Spinal cord (tissue), 10 donors: ENCODE measurements around the gene MACROD2. TPM values are rescaled to one million over a fixed set of nuclear protein-coding genes. Genes with fewer than 3 reads are reported as not detected.

ENCODE experiments used
- DNase-seq, 6 donors: peaks; one replicate each; pipeline versions ENCODE4 v3.0.0 to v3.0.0-alpha.2; 2013 to 2015; ENCODE audit warnings: low spot score in 6 of 6, low read depth in 4 of 6
- H3K27ac ChIP-seq: one replicate; pipeline ENCODE4 v1.5.1; 2013; ENCODE audit warnings: low read depth, low read length, control low read depth
- H3K27me3 ChIP-seq: one replicate; pipeline ENCODE4 v1.6.1; 2013; ENCODE audit warnings: low read length; ENCODE audit not compliant: control insufficient read depth, insufficient read depth
- H3K36me3 ChIP-seq: one replicate; pipeline ENCODE4 v1.6.1; 2013; ENCODE audit warnings: low read length; ENCODE audit not compliant: control insufficient read depth, insufficient read depth
- H3K4me1 ChIP-seq: one replicate; pipeline ENCODE4 v1.6.1; 2013; ENCODE audit warnings: low read length; ENCODE audit not compliant: control insufficient read depth, insufficient read depth
- H3K4me3 ChIP-seq: one replicate; pipeline ENCODE4 v1.5.1; 2013; ENCODE audit warnings: low read depth, low read length, control low read depth
- H3K9me3 ChIP-seq: one replicate; pipeline ENCODE4 v1.6.1; 2013; ENCODE audit warnings: low read length; ENCODE audit not compliant: control insufficient read depth, insufficient read depth
- WGBS: methylation state at CpG from one replicate; pipeline ENCODE4 v1.1.5; 2013; ENCODE audit warnings: missing lambda C conversion rate; ENCODE audit not compliant: insufficient coverage; 5-methylcytosine and 5-hydroxymethylcytosine counted together
- polyA plus RNA-seq, 2 donors: library from polyadenylated mRNA; unstranded; fragments of 120-200 nt; gene quantifications; one replicate each; pipeline ENCODE4 v1.2.1, GENCODE V29; 2013; ENCODE audit not compliant: insufficient read length in 2 of 2
- total RNA-seq, 2 donors: library from RNA; depleted of rRNA in 1 of 2; stranded (reverse); fragments of 120-200 nt in 1 of 2; fragments of >200 nt in 1 of 2; gene quantifications; one replicate each; pipeline versions ENCODE4 v1.2.3 to v1.2.4, GENCODE V29; 2013 to 2014
- donor health status: healthy.

MACROD2 gene
- total and polyA plus RNA-seq, 4 donors, result 16.2 to 34.0 (median 23.6) TPM

DNA sequence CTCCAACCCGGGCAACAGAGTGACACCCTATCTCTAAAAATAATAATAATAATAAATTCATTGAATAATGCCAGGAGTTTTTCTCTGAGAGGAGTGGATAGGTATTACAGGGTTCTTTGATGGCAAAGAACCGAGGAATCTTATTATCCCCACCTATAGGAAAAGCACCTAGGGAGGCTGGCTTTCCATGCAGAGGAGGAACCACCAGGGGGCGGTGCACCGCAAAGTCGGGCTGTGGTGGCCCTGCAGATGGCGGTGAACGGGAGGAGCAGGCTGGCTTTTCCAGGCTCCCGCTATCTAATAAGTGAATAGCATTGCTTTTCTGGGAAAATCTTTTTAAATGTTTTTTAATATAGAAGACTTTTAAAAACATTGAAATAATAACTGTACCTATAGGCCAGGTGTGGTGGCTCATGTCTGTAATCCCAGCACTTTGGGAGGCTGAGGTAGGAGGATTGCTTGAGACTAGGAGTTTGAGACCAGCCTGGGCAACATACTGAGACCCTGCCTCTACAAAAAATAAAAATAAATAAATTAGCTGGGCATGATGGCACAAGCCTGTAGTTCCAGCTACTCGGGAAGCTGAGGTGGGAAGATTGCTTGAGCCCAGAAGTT, 1713.8 kb downstream of the MACROD2 start:
- H3K27me3 ChIP-seq, result no peaks in the 10 kb centered on the region
- H3K27ac ChIP-seq, result no peak overlapping the region
- no peak for DNase-seq
- no peak overlapping the region for H3K4me3 ChIP-seq
- no peaks in the 10 kb centered on the region for H3K9me3 ChIP-seq
- 59% methylated on average over 5 of the region's 9 CpGs for WGBS
- H3K36me3 ChIP-seq, result no peaks in the 10 kb centered on the region
- H3K4me1 ChIP-seq, result no peaks in the 10 kb centered on the region

DNA sequence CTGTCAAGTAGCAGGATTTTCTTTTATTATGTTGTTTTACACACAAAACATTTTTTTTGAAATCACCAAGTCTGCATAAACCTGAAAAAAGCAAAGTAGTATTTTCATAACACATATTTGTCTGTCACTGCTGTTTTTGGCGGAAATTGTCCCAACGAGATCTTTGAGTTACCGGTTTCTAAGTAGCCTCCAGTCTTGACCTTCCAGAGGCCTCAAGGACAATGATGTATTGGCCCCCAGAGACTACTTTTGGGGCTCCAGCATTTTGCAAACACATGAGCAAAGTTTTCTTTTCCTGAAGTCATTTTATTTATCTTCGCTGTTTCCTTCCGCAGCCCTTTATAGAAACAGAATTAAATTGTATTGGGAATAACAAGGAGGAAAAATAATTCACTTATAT, 1715.3 kb downstream of the MACROD2 start:
- no peaks in the 10 kb centered on the region for H3K27me3 ChIP-seq
- peak in 1 of 6 donors; percentile 46 for DNase-seq
- WGBS, result 89% methylated on average over 3 of the region's 5 CpGs

DNA sequence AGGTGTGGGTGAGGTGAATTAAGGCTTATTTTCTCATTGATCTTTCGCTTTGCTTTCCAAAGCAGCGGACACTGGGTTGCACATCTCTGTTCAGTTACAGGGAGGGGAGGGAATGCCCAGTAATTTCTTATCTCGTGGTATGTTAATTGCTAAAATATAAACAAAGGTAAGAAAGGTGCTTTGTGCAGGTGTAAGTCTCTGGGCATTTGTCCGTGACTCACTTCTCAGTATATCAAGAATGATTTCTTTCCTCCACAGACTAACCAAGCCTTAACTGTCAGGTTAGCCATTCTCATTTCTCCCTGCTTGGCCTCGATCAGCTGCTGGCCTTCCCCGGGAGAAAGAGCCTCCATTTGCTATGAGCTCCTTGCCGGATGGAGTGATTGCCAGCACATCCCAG, 1715.9 kb downstream of the MACROD2 start:
- no peaks in the 10 kb centered on the region for H3K4me1 ChIP-seq
- no peak overlapping the region for H3K27ac ChIP-seq
- no peaks in the 10 kb centered on the region for H3K9me3 ChIP-seq
- 84% methylated on average over 5 of the region's 7 CpGs for WGBS
- H3K36me3 ChIP-seq, result no peaks in the 10 kb centered on the region
- H3K27me3 ChIP-seq, result no peaks in the 10 kb centered on the region
- H3K4me3 ChIP-seq, result no peak overlapping the region
- no peak for DNase-seq

More for the DNA sequence above, 1715.3 kb downstream of the MACROD2 start:
- Histone ChIP-seq H3K27ac (no peak overlapping the region), H3K4me1 (no peaks in the 10 kb centered on the region), H3K9me3 (no peaks in the 10 kb centered on the region), H3K36me3 (no peaks in the 10 kb centered on the region), H3K4me3 (no peak overlapping the region)

DNA sequence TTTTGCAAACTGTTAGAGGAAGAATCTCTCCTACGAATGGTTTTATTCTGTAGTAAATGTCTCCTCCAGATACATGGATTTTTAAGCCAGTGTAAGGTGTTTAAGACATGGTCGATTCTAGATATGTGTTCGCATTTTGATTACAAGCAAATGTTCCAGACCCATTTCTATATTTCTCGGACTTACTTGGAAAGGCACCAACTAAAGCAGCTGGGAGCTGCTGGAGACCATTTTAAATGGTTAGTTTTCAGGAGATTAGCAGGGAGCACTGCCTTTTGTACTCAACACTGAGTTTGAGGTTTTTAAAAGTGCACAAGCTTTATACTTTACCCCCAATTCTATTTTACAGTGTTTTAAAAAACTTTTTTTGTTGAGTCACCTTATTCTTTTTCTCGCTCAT, 1720.9 kb downstream of the MACROD2 start:
- no peaks in the 10 kb centered on the region for H3K9me3 ChIP-seq
- peak in 2 of 6 donors; percentile 54 to 68 for DNase-seq
- no CpG with 5 or more reads among the region's 5 CpGs for WGBS
- H3K27me3 ChIP-seq, result no peaks in the 10 kb centered on the region
- no peak overlapping the region for H3K27ac ChIP-seq
- H3K36me3 ChIP-seq, result no peaks in the 10 kb centered on the region
- H3K4me3 ChIP-seq, result no peak overlapping the region
- no peaks in the 10 kb centered on the region for H3K4me1 ChIP-seq

DNA sequence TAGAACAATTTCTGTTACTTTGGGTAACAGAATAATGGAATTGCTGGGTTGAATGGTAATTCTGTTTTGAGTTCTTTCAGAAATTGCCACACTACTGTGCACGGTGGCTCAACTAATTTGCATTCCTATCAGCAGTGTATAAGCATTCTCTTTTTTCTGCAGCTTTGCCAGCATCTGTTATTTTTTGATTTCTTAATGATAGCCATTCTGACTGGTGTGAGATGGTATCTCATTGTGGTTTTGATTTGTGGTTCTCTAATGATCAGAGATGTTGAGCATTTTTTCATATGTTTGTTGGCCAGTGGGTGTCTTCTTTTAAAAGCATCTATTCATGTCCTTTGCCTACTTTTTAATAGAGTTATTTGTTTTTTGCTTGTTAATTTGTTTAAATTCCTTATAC, 1731.1 kb downstream of the MACROD2 start:
- Histone ChIP-seq H3K4me3 (no peak overlapping the region), H3K9me3 (no peaks in the 10 kb centered on the region), H3K27ac (no peak overlapping the region), H3K4me1 (no peaks in the 10 kb centered on the region), H3K27me3 (no peaks in the 10 kb centered on the region), H3K36me3 (no peaks in the 10 kb centered on the region)
- no CpG with 5 or more reads among the region's 1 CpG for WGBS
- DNase-seq, result no peak

DNA sequence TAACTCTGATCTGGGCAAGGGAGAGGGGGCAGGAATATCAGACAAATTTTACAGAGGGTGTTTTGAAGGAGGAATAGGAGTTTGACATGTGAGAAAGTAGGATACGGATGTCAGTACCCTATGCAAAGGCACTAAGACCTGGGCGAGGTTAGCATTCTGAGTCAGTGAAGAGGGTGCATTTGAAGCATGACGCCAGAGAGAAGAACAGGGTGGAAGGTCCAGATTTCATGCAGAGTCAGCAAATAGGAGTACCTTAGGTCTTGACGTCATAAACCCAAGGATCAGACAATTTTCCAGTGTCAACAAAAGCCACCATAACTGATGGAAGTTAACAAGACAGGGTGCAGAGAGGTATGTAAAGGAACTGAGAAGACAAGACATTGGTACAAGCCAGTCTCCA, 1738.7 kb downstream of the MACROD2 start:
- Histone ChIP-seq H3K36me3 (no peaks in the 10 kb centered on the region), H3K27ac (no peak overlapping the region), H3K27me3 (no peaks in the 10 kb centered on the region), H3K4me3 (no peak overlapping the region), H3K4me1 (no peaks in the 10 kb centered on the region), H3K9me3 (no peaks in the 10 kb centered on the region)
- no peak for DNase-seq
- 88% methylated on average over 3 of the region's 4 CpGs for WGBS

DNA sequence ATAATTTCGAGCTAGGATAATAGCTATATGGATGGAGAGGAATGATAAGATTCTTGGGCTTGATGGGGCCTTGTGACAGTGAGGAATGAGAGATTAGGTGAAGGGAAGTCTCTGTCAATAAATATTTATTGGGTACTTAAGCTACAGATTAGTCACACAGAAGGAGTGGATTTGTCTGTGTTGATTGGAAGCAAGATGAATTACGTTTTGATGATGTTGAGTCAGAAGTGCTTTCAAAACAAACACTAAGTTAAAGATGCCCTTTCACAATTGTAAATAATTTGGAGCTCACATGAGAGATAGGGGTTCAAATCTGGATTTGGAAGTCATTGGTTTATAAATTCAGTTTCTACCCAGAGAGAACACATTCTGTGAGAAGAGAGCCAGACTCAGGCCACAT, 1743.7 kb downstream of the MACROD2 start:
- Histone ChIP-seq H3K9me3 (no peaks in the 10 kb centered on the region), H3K27ac (no peak overlapping the region), H3K4me3 (no peak overlapping the region), H3K27me3 (no peaks in the 10 kb centered on the region), H3K36me3 (no peaks in the 10 kb centered on the region), H3K4me1 (no peaks in the 10 kb centered on the region)
- DNase-seq, result no peak
- WGBS, result 80% methylated on average over 1 of the region's 2 CpGs

DNA sequence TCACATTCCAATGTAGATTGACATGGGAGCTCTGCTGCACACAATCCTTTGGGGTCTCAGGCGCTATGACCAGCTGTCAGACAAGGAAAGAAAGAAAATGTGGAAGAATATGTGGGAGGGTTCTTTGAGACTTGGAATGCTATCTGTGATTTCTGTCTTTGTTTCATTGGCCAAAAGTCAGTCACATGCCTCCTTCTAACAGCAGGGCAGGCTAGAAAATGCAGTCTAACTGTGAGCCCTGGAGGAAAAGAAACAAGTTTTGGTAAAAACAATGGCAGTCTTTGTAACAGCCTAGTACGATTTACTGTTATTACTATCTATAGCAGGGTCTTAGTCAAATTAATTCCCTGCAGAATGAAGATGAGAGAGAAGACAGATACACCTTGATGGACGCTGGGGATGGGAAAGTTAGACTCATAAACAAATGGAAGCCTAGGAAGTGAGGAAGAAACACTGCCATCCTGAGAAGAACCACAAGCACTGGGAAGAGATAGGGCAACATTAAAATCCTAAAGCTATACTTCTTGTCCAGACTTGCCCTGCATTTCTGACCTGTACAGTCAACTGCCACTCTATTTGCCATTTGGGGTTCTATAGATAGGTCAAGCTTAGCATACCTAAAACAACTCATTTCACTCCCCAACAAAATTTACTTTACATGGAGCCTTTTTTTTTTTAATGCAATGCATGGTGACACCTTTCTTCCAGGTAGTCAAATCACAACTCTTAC, 1744.9 kb downstream of the MACROD2 start:
- no peak for DNase-seq
- H3K36me3 ChIP-seq, result no peaks in the 10 kb centered on the region
- H3K9me3 ChIP-seq, result no peaks in the 10 kb centered on the region
- no peak overlapping the region for H3K4me3 ChIP-seq
- no peaks in the 10 kb centered on the region for H3K4me1 ChIP-seq
- H3K27ac ChIP-seq, result no peak overlapping the region
- 88% methylated on average over 2 of the region's 3 CpGs for WGBS
- H3K27me3 ChIP-seq, result no peaks in the 10 kb centered on the region

DNA sequence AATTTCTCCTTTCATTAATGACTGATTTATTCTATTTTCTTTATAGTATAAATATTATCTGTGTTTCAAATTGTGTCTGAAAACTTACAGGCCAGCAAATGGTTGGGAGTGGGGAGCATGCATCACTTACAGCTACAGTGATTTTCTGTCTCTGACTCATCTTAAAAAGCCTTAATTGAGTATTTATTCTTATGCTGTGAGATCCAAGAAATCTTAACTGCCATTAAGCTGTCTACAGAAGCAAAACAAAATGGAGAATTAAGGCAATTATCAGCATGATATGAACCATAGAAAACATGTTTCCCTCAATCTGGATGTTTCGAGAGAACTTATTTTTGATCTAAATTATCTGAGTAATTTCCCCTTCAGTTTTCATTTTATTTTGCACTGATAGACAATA, 1746.8 kb downstream of the MACROD2 start:
- Histone ChIP-seq H3K36me3 (no peaks in the 10 kb centered on the region), H3K27me3 (no peaks in the 10 kb centered on the region), H3K9me3 (peaks cover 3% of the 10 kb centered on the region), H3K4me1 (no peaks in the 10 kb centered on the region), H3K27ac (no peak overlapping the region), H3K4me3 (no peak overlapping the region)
- peak in 1 of 6 donors; percentile 57 for DNase-seq
- no CpG with 5 or more reads among the region's 1 CpG for WGBS

DNA sequence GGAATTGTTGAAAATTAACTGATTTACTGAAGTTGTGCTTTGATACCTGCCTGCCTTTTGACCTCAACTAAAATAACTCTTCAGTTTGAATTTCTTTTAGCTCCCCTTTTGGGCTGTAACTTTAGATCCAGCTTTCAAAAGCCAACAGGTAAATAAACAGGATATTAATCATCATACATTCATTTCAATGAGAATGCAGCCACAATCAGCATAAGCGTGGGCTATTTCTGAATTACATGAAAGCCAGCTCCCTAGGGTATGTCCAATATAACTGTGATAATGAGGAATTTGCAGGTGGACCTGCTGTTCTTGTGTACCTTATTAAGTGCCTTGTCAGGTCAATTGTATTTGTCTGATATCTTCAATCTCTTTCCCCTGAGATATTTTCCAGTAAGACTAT, 1747.3 kb downstream of the MACROD2 start:
- WGBS, result no CpG with 5 or more reads among the region's 1 CpG
- no peak overlapping the region for H3K27ac ChIP-seq
- no peak for DNase-seq
- H3K36me3 ChIP-seq, result no peaks in the 10 kb centered on the region
- H3K4me3 ChIP-seq, result no peak overlapping the region
- H3K27me3 ChIP-seq, result no peaks in the 10 kb centered on the region
- peaks cover 3% of the 10 kb centered on the region for H3K9me3 ChIP-seq
- H3K4me1 ChIP-seq, result no peaks in the 10 kb centered on the region
